HG02623 (cell line): ENCODE results near the gene ASMTL.
"Not testable (repeated sequence)": the region's sequence is repeated elsewhere in the genome, so short reads cannot be mapped to it uniquely, and the experiment has no call there.

ENCODE experiments used
- ATAC-seq: cut with Tn5 transposase; IDR thresholded peaks from one replicate; pipeline ENCODE4 v1.9.1; 2021; ENCODE audit warnings: moderate library complexity; ENCODE audit not compliant: unreplicated experiment

Gene ASMTL

GRCh38 chrX:1391707-1392375 lies 60.9 kb downstream of the ASMTL start, which contains the start of gene SLC25A6:
SLC25A6 (minus strand) TSS chrX:1392113; CDS start chrX:1392009, 104 bp downstream.
- peak; percentile 92 for ATAC-seq

GRCh38 chrX:1391370-1391706 lies 61.4 kb downstream of the ASMTL start:
- no peak for ATAC-seq

GRCh38 chrX:1390621-1391369 lies 61.9 kb downstream of the ASMTL start:
- no peak for ATAC-seq

GRCh38 chrX:1389993-1390285 lies 62.8 kb downstream of the ASMTL start:
- ATAC-seq: no peak

GRCh38 chrX:1389181-1389992 lies 63.3 kb downstream of the ASMTL start:
- no peak for ATAC-seq

- ATAC-seq: no peak
These were observed 64.1 kb downstream of the ASMTL start for GRCh38 chrX:1388651-1389050.

- no peak for ATAC-seq
These were observed 65.5 kb downstream of the ASMTL start for GRCh38 chrX:1387141-1387776.

GRCh38 chrX:1386338-1387127 lies 66.2 kb downstream of the ASMTL start:
- no peak for ATAC-seq

- ATAC-seq: no peak
These were observed 67.2 kb downstream of the ASMTL start for GRCh38 chrX:1385253-1386223.

GRCh38 chrX:1384658-1385252 lies 68.0 kb downstream of the ASMTL start:
- no peak for ATAC-seq

- no peak for ATAC-seq
These were observed 72.0 kb downstream of the ASMTL start for GRCh38 chrX:1380672-1381233.

GRCh38 chrX:1378306-1378759 lies 74.4 kb downstream of the ASMTL start:
- no peak for ATAC-seq

- no peak for ATAC-seq
These were observed 84.4 kb downstream of the ASMTL start for GRCh38 chrX:1368385-1368698.

- not testable (repeated sequence) for ATAC-seq
These were observed 86.3 kb downstream of the ASMTL start for GRCh38 chrX:1366363-1366762.

- ATAC-seq: no peak
These were observed 90.8 kb downstream of the ASMTL start for GRCh38 chrX:1361910-1362309.

GRCh38 chrX:1361275-1361674 lies 91.4 kb downstream of the ASMTL start:
- no peak for ATAC-seq

- ATAC-seq: no peak
These were observed 92.5 kb downstream of the ASMTL start for GRCh38 chrX:1360171-1360570.

GRCh38 chrX:1359477-1359873 lies 93.2 kb downstream of the ASMTL start:
- ATAC-seq: no peak
